Gastrocnemius medialis (tissue), 4 donors: ENCODE data around the gene RASGRP1.

Experiments used
- CTCF ChIP-seq, 5 experiments: fragments of 450-650 bp in 3 of 5; fragments of 200-600 bp in 2 of 5; sonication (generic) in 2 of 5; IDR thresholded peaks in 4 of 5; conservative IDR thresholded peaks in 1 of 5; 1 replicate in 4 of 5; 2 replicates in 1 of 5; pipeline ENCODE4 v1.5.1; 2016 to 2019; ENCODE audit warnings: antibody characterized with exemption in 5 of 5, mild to moderate bottlenecking in 3 of 5, moderate library complexity in 3 of 5
- POLR2A ChIP-seq, 2 donors: fragments of 450-650 bp; IDR thresholded peaks; one replicate each; pipeline ENCODE4 v1.6.1; 2017; ENCODE audit warnings: antibody characterized with exemption in 2 of 2, mild to moderate bottlenecking in 2 of 2, moderate library complexity in 2 of 2

DNA sequence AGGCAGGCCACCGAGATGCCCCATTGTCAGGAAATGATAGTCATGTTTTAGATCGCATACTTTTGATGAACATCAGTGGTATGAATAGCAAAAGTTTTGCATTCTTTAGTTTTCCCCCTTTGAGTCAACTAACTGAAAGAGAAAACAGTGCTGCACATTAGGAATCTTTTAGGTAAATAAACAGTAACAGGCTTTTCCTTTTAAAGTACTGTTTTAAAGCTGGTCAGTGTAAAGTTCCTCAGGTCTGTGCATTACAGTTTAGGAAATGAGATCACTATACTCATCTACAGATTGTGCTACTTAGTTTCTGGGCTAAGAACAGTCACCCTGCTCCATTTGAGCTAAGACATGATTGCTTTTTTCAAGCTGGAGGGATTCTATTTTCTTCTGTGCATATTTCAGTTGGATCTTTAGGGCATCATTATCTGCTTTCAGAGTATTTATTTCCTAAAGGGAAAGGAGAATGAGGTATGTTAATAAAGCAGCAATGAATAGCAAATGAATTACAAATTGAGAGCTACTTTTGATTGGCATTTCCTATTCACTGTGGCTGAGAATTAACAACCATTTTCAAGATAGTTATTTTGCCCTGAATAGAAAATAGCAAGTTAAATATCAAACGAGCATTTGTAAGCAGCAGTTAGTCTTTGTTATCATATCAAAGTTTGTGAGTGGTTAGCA lies 74.2 kb downstream of the RASGRP1 start:
- TF ChIP-seq POLR2A (IDR thresholded peaks at IDR 0.05): no peak
- TF ChIP-seq CTCF (IDR thresholded peaks at IDR 0.05 in 4 of 5, conservative IDR thresholded peaks at IDR 0.05 in 1 of 5): no peak
